ENCODE data around the gene KCNK2.

The KCNK2 gene, protein sequence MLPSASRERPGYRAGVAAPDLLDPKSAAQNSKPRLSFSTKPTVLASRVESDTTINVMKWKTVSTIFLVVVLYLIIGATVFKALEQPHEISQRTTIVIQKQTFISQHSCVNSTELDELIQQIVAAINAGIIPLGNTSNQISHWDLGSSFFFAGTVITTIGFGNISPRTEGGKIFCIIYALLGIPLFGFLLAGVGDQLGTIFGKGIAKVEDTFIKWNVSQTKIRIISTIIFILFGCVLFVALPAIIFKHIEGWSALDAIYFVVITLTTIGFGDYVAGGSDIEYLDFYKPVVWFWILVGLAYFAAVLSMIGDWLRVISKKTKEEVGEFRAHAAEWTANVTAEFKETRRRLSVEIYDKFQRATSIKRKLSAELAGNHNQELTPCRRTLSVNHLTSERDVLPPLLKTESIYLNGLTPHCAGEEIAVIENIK

GRCh38 chr1:215082532-215083382 lies at the start of gene KCNK2:
Gene KCNK2, plus strand, starts transcription at chr1:215082737. Its CDS starts 649 bp downstream, at chr1:215083386.
- no peak for DNase-seq (ENCODE audit: low read depth)

DNA sequence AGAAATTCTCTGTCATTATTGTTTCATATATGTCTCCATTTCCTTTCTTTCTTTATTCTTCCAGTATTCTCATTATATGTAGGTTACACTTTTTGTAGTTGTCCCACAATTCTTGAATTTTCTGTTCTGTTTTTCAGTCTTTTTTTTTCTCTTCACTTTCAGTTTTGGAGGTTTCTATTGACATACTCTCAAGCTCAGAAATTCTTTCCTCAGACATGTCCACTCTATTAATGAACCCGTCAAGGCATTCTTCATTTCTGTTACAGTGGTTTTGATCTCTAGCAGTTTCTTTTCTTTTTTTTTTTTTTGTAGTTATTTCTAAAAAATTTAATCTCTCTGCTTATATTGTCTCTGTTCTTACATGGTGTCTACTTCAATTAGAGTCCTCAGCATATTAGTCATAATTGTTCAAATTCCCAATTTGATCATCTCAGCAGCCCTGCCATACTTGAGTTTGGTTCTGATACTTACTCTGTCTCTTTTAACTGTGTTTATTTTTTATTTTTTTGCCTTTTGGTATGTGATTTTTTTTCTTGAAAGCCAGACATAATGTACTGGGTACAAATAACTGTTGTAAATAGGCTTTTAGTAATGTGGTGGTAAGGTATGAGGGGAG lies 49.5 kb upstream of the KCNK2 start:
- DNase-seq (ENCODE audit: low read depth) = no peak

DNA sequence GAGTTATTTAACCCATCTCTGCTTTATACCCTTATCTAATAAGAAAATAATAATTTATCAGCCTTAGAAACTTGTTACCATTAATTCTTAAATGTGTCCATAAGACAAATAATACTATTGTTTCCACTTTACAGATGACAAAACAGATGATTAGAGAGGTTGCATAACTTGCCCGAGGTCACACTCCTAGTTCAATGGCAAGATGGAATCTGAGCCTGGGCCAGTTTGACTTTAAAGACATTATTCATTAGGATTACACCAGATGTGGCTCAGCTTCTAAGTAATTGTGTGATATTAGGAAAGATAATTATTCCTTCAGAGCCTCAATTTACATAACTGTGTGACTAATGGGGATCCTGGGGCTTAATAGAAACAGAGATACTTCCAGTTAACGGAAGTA lies 42.3 kb upstream of the KCNK2 start:
- no peak for DNase-seq (ENCODE audit: low read depth)

DNA sequence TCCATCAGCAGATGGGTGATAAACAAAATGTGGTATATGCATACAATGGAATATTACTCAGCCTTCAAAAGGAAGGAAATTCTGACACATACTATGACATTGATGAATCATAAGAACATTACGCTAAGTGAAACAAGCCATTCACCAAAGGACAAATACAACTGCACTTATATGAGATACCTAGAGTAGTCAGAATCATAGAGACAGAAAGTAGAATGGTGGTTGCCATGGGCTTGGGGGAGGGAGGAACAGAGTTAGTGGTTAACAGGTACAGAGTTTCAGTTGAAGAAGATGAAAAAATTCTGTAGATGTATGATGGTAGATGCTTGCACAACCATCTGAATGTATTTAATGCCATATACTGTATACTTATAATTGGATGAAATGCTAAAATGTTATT lies 39.1 kb upstream of the KCNK2 start:
- no peak for DNase-seq (ENCODE audit: low read depth)

DNA sequence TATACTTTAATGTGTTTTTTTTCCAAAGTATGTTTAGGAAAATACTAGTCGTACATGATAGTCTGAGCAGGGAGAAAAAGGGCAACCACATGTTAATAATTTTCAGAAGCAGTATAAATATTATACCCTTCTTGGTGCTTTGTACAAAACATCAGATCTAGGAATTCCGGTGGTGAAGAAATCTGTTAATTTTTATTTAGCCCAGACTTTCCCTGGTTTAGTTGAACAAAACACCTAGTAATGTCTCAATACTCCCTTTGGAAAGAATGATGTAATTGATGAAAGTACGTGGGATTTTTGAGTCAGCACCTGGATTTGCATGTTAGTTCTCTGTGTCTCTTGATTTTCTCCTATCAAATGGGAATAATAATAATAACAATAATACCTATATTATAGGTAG lies 38.4 kb upstream of the KCNK2 start:
- no peak for DNase-seq (ENCODE audit: low read depth)

DNA sequence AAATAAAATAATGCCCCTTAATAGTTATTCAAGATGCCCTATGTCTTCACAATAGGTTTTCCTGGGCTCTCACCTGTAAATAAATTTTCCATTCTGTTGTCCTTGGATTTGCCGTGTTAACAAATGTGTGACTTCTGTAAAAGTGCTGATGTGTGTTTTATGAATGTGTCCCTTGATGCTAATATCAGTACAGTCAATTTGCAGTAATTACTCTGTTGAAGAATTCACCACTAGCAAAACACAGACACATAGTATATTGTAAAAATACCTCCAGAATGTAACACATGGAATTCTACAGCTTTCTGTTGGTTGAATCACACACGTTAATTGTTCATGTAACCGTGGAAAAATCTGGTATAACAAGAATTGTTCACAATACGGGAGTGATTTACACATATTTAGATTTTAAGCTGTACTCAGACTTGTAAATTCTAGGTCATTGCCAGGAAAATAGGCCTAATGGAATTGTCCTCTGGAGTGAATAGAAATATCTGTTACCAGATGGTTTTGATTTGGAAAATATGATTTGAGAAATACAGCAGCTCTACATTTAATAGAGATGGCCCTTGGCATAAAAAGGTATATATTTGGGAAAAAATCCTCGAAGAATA lies 36.7 kb upstream of the KCNK2 start:
- no peak for DNase-seq (ENCODE audit: low read depth)

- DNase-seq (ENCODE audit: low read depth) = no peak
These were observed 30.1 kb upstream of the KCNK2 start for GRCh38 chr1:215052256-215053015.

DNA sequence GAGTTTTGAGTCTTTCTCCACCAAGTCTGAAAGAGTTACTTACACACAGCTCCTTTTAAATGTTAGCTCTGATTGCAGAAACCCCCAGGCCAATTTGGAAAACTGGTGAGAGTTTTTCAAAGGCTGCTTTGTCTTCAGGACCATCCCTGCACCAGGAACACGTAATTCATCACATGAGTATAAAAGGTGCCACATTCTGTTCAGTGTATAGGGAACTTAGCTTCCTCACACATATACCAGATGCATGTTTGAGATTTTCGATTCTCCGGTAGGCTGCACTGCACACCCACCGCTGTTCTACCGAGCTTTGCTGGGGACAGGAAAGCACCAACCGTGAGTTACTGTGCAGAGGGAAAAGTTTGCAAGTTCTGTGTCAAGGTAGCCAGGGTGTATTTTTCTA lies 28.3 kb upstream of the KCNK2 start:
- DNase-seq (ENCODE audit: low read depth) = no peak

GRCh38 chr1:215055281-215055935 lies 27.1 kb upstream of the KCNK2 start:
- no peak for DNase-seq (ENCODE audit: low read depth)

- DNase-seq (ENCODE audit: low read depth) = peak; percentile 91
These were observed 26.0 kb upstream of the KCNK2 start for GRCh38 chr1:215056584-215056983.

- DNase-seq (ENCODE audit: low read depth) = no peak
These were observed 22.6 kb upstream of the KCNK2 start for GRCh38 chr1:215059947-215060346.

- no peak for DNase-seq (ENCODE audit: low read depth)
These were observed 18.2 kb upstream of the KCNK2 start for GRCh38 chr1:215064327-215064726.

DNA sequence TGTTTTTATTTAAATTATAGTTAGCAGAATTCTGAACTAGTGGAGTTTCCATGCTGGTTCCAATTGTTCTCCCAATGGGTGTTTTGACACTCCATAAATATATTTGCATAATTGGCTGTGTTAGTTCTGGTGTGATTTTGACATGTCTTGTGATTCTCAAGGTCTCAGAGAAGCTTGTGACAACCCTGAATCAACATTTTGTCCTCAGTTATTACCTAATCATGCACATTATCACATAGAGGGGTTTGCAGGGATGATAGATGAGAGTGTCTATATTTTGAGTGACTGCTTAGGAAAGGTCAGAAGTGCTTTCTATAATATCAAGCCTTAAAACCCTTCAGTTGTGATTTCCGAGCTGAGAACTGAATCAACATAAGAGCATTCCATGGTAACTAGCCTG lies 11.5 kb upstream of the KCNK2 start:
- DNase-seq (ENCODE audit: low read depth) = no peak

DNA sequence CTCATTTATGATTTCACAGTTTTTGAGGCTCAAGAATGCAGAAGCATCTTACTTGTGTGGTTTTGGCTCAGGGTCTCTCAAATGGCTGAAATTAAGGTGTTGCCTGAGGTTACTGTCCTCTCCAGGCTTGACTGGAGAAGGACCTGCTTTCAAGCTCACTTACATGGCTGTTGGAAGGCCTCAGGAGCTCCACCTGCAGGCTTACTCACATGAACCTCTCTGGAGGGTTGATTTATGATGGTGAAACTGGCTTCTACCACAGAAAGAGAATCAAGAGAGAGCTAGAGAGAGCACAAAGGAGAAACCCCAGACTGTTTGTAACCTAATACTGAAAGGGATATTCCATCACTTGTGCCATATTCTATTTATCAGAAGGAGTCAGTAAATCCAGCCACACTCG lies 6.2 kb upstream of the KCNK2 start:
- peak; percentile 83 for DNase-seq (ENCODE audit: low read depth)

DNA sequence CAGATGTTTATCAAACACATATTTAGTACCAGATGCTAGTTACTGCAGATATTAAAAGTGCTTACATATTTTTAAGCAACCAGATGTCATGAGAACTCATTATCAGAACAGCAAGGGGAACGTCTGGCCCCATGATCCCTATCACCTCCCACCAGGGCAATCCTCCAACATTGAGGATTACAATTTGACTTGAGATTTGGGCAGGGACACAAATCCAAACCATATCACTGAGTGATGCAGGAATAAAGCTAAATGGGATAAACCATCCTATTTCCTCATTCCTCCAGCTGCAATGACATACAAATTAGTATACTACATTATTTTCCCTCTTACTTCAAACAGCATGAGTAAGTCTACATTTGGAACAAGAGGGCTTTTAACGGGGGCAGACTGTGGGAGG lies 3.1 kb upstream of the KCNK2 start:
- DNase-seq (ENCODE audit: low read depth) = no peak

DNA sequence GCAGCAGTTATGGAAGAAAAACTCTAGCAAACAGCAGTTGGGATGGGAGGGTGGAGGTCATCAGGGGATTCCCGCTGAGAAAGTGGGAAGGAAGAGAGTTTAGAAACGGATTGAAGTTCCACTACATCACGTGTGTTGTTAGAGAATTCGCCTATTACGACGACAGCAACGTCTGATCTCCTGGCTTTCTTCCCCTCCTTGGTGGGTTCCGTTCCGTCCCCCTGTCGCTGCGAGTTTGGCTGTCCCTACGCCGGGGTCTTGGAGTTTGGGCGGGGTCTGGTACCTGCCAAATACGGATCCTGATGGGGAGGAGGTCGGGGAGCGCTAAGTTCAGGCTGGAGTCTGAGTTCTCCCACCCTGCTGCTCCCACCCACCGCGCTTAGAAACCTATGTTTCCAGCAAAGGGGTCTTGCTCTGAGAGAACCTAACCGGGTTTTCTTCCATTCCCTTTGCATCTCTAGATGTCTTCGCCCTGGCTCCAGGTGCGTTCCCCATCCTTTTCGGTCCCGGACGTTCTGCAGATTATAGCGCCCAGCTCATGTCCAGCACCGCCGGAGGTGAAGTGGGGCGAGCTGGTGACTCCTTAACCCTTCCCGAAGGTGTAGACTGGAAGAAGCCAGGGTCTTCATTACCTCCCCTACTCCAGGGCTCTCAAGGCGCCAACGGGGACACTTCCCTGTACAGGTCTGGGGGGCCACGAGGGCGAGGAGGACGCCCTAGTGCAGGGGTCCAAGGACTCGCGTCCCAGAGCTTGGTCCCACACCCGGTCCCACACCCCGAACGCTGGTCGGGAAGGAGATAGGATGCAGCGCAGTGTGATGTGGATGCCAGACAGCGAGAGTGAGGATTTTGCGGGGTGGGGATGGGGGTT lies 641 bp upstream of the KCNK2 start:
- no peak for DNase-seq (ENCODE audit: low read depth)

DNA sequence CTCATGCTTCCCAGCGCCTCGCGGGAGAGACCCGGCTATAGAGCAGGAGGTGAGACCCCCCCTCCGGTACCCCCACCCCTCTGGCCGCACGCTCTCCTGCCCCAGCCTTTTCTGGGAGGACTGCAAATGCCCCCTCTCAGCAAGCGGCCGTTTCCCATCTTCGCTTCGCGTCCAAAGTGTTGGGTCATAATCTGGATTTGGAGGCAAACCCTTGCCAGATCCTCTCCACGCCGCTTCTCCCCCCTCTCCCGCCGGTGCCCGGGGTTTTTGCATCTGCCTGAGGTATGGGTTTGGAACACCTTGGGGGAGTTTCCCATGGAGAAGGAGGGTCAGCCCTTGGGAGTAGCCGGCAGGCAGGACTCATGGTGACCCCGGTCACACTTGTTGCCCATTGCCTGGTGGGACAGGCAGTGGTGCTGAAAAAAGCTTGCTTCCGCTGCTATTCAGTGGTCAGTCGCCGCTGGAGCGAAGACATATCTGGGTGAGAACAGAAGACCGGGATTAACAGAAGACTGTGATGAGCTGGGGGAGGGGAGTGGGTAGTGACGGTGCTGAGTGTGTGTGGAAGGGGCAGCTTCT lies 935 bp downstream of the KCNK2 start:
- peak; percentile 35 for DNase-seq (ENCODE audit: low read depth)

DNA sequence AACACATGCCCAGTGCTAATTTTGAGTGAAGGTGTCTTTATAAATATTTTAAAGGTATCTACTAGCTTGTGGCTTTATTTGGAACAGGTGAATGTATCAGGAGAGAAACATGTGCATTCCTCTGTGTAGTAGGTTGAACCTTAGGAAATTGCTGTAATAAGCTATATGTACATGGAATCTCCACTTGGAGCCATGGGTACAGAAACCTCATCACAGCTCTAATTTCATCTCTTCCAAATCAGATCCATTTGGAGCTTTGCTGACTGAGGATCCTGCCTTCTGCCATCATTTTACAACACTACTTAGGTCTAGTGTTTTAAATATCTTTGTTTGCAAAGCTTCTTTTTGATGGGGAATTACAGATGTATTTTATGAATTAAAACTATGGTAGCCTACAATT lies 2.1 kb downstream of the KCNK2 start:
- no peak for DNase-seq (ENCODE audit: low read depth)

- no peak for DNase-seq (ENCODE audit: low read depth)
These were observed 5.1 kb downstream of the KCNK2 start for GRCh38 chr1:215087603-215088002.

- no peak for DNase-seq (ENCODE audit: low read depth)
These were observed 11.8 kb downstream of the KCNK2 start for GRCh38 chr1:215094381-215094780.

Data from iris pigment epithelial cell (primary cell).